Measurements from ENCODE around the gene TRPV4.

Gene TRPV4

DNA sequence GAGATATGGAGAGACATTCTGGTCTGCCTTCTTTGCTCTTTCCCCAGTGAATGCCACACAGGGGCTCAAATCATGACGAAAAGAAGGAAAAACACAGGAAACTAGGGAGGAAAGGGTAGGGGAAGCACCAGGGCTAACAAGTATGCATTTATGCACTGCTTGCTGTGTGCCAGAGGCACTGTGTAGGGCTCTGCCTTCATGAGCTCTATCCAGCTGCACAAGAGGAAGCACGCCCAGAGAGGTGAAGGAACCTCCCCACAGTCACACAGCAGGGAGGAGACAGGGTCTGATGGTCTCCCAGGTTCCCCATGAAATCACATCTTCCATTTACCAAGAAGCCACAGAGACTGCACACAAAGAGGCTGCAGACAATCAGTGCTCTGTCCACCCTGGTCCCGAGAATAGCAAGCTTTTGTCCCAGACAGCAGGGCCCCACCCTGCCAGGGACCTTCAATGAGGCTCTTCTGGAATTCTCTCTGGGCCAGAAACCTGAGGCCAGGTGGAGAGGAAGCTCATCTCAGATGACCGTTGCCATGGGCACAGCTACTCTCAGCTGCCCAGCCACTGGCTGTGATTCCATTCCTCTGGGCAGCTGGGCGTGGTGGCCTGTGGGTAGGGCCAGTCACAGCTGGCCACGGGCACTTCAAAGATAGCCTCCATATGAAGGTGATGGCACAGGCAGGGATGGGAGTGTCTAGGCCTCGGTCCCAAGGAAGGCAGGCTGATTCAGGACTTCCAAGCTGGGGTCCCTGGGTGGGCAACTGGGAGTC is 7.3 kb upstream of the TRPV4 start:
- H3K27me3 Mint-ChIP-seq (ENCODE audit: low read depth): no peaks in the 10 kb centered on the region
- H3K4me3 Mint-ChIP-seq: no peak overlapping the region
- no peaks in the 10 kb centered on the region for H3K9me3 Mint-ChIP-seq
- TF ChIP-seq, protein P1, sequence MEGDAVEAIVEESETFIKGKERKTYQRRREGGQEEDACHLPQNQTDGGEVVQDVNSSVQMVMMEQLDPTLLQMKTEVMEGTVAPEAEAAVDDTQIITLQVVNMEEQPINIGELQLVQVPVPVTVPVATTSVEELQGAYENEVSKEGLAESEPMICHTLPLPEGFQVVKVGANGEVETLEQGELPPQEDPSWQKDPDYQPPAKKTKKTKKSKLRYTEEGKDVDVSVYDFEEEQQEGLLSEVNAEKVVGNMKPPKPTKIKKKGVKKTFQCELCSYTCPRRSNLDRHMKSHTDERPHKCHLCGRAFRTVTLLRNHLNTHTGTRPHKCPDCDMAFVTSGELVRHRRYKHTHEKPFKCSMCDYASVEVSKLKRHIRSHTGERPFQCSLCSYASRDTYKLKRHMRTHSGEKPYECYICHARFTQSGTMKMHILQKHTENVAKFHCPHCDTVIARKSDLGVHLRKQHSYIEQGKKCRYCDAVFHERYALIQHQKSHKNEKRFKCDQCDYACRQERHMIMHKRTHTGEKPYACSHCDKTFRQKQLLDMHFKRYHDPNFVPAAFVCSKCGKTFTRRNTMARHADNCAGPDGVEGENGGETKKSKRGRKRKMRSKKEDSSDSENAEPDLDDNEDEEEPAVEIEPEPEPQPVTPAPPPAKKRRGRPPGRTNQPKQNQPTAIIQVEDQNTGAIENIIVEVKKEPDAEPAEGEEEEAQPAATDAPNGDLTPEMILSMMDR (IDR thresholded peaks at IDR 0.05; ENCODE audit: unreplicated experiment in 3 of 3): no peak
- no peak overlapping the region for H3K27ac Mint-ChIP-seq
- H3K36me3 Mint-ChIP-seq (ENCODE audit: low read depth): no peaks in the 10 kb centered on the region
- H3K4me1 Mint-ChIP-seq: no peaks in the 10 kb centered on the region

DNA sequence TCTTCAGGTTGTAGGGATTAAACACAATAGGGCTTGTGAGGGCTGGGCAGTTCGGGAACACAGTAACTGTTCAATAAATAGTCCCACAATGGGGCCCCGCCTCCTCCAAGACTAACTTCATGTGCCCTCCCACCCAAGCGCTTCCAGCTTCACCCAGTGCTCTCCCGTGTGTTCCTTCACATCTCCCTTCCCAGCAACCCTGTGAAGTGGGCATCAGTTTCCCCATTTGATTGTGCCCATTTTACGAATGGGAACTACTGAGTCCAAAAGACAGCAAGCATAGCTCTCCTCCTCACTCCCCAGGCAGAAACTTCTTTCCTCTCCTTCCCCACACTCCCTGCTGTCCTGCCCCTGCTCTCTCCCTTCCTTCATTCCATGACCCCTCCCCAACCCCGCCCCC is 6.2 kb upstream of the TRPV4 start:
- no peaks in the 10 kb centered on the region for H3K36me3 Mint-ChIP-seq (ENCODE audit: low read depth)
- H3K27me3 Mint-ChIP-seq (ENCODE audit: low read depth): no peaks in the 10 kb centered on the region
- no peak overlapping the region for H3K4me3 Mint-ChIP-seq
- no peaks in the 10 kb centered on the region for H3K9me3 Mint-ChIP-seq
- H3K4me1 Mint-ChIP-seq: no peaks in the 10 kb centered on the region
- TF ChIP-seq, protein P1 (IDR thresholded peaks at IDR 0.05; ENCODE audit: unreplicated experiment in 3 of 3): no peak
- H3K27ac Mint-ChIP-seq: no peak overlapping the region

DNA sequence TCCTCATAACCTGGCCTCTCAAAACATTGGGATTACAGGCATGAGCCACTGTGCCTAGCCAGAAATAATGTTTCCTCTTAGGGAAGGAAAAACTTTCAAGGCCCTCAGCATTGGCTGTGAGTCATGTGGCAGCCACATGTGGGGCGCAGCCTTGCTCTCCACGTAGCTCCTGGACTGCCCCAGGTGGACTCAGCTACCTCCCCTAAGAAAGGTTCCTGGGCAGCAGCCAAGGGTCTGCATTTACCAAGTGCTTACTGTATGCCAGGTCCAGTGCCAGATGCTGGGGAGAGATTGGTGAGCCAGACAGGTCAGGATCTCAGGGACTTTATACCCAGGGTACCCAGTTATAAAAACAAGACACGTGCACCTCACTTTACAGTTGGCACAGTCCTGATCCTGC is 3.7 kb upstream of the TRPV4 start:
- TF ChIP-seq, protein P1 (IDR thresholded peaks at IDR 0.05; ENCODE audit: unreplicated experiment in 3 of 3): no peak
- Mint-ChIP-seq H3K4me1 (no peaks in the 10 kb centered on the region), H3K4me3 (no peak overlapping the region)

DNA sequence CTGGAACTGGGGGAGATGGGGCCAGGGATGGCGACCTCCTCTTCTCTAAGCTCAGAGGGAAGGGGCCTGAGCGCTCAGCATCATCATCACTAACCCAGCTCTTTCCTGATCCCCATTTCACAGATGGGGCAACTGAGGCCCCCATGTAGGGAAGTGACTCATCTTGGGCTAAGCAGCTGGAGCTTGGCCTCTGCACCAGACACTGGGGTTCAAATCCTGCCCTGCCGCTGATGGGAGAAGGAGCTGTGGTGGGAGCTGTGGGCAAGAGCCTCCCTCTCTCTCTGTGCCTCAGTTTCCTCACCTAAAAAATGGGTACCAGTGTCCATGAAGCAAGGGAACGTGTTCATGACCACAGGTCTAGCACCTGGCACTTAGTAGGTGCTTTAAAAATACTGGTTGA is 2.6 kb upstream of the TRPV4 start:
- Mint-ChIP-seq H3K4me3 (no peak overlapping the region), H3K9me3 (no peaks in the 10 kb centered on the region), H3K27ac (no peak overlapping the region), H3K4me1 (peaks cover 6% of the 10 kb centered on the region), H3K36me3 (ENCODE audit: low read depth) (no peaks in the 10 kb centered on the region), H3K27me3 (ENCODE audit: low read depth) (no peaks in the 10 kb centered on the region)
- TF ChIP-seq, protein P1 (IDR thresholded peaks at IDR 0.05; ENCODE audit: unreplicated experiment in 3 of 3): no peak

More for the DNA sequence above, 3.7 kb upstream of the TRPV4 start:
- no peaks in the 10 kb centered on the region for H3K36me3 Mint-ChIP-seq (ENCODE audit: low read depth)
- no peaks in the 10 kb centered on the region for H3K9me3 Mint-ChIP-seq
- no peak overlapping the region for H3K27ac Mint-ChIP-seq
- H3K27me3 Mint-ChIP-seq (ENCODE audit: low read depth): no peaks in the 10 kb centered on the region

DNA sequence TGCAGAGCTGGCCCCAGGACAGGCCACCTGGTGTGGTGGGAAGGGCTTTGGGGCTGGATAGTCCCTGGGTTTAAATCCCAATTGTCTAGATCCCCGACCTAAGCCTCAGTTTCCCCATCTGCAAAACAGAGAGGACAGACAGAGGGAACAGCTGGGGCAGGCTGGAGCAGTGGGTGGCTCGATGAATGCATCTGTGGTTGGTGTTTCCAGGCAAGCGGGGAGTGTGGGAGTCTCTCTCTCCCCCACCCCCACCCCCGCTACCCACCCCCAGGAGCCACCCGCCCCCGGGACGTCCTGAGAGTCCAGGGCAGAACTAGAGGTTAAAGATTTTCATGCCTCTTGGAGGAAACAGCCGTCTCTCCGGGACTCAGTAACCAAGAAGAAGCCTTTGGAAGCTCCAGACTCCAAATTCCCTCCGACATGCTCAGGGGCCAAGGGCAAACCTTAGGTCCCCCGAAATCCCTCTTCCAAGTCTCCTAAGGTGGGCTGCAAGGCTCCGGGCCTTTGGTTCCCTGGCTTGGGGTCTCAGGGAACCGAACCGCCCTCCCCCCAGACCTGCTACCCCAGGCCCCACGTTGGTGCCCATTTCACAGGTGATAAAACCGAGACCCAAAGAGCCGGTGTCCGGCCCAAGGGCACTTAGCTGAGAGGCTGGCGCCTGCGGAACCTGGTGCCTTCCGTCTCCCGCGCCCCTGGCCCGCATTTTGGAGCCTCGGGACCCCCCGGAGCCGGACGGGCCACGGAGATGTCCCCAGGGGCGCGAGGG is 474 bp downstream of the TRPV4 start:
- TF ChIP-seq, protein P1 (IDR thresholded peaks at IDR 0.05; ENCODE audit: unreplicated experiment in 3 of 3): no peak
- peak overlapping the region in 2 of 3 experiments; percentile 61 to 70 for H3K4me3 Mint-ChIP-seq
- peaks cover 7% of the 10 kb centered on the region for H3K4me1 Mint-ChIP-seq
- H3K27me3 Mint-ChIP-seq (ENCODE audit: low read depth): no peaks in the 10 kb centered on the region
- H3K36me3 Mint-ChIP-seq (ENCODE audit: low read depth): no peaks in the 10 kb centered on the region
- H3K27ac Mint-ChIP-seq: no peak overlapping the region
- H3K9me3 Mint-ChIP-seq: no peaks in the 10 kb centered on the region
